ENCODE data around the gene RFFL. TPM values are rescaled to one million over a fixed set of nuclear protein-coding genes. Genes with fewer than 3 reads are reported as not detected.

RFFL gene
- total RNA-seq, 4 donors from 2014 or later: 13.2 to 18.9 (median 18.1) TPM

GRCh38 chr17:34979153-34979552, 84.4 kb downstream of the RFFL start:
- no peak for TF ChIP-seq CTCF (IDR thresholded peaks at IDR 0.05; ENCODE audit: low read depth)

- no peak for TF ChIP-seq CTCF (IDR thresholded peaks at IDR 0.05; ENCODE audit: low read depth)
Observed at GRCh38 chr17:34974794-34975785, 88.4 kb downstream of the RFFL start.

- no peak for TF ChIP-seq CTCF (IDR thresholded peaks at IDR 0.05; ENCODE audit: low read depth)
Observed at GRCh38 chr17:34974179-34974578, 89.3 kb downstream of the RFFL start.

- no peak for TF ChIP-seq CTCF (IDR thresholded peaks at IDR 0.05; ENCODE audit: low read depth)
Observed at GRCh38 chr17:34961093-34961911, 102.2 kb downstream of the RFFL start, which contains the start of the genes CCT6B and ZNF830. Gene CCT6B, minus strand, starts transcription at chr17:34961460. Its CDS starts 67 bp downstream, at chr17:34961393. Gene ZNF830, plus strand, starts transcription at chr17:34961540. Its CDS starts 27 bp downstream, at chr17:34961567.

- TF ChIP-seq CTCF (IDR thresholded peaks at IDR 0.05; ENCODE audit: low read depth): no peak
Observed at GRCh38 chr17:34958438-34958837, 105.1 kb downstream of the RFFL start.

Small RNAs within 50 kb of the gene (small RNA-seq; reads per million reads assigned to genes)
- gene AC004223.1 (not detected), gene RNU6-840P (not detected)

Other genes with a start within 250 kb of the RFFL start
- gene CCT6B, start 102.2 kb downstream of the RFFL start, total RNA-seq: 1 to 10 TPM; 3.1 to 6.2 (median 4.1) TPM
- gene ZNF830, start 102.2 kb downstream of the RFFL start, total RNA-seq: 10 to 100 TPM in 1 of 4 donors, 1 to 10 TPM in 3; 8.5 to 10.7 (median 9.6) TPM
- 10 to 100 TPM in 2 of 4 donors, 1 to 10 TPM in 2; 5.3 to 12.6 (median 9.6) TPM for gene LIG3, start 83.2 kb downstream of the RFFL start, total RNA-seq
- 10 to 100 TPM in 1 of 4 donors, 1 to 10 TPM in 3; 2.6 to 16.2 (median 7.8) TPM for gene RAD51D, start 56.2 kb upstream of the RFFL start, total RNA-seq
- not detected for gene FNDC8, start 57.9 kb upstream of the RFFL start, total RNA-seq
- 10 to 100 TPM in 3 of 4 donors, 1 to 10 TPM in 1; 5.1 to 21.9 (median 14.7) TPM for gene NLE1, start 78.6 kb upstream of the RFFL start, total RNA-seq
- gene UNC45B, start 84.1 kb upstream of the RFFL start, total RNA-seq: not detected
- gene SLC35G3, start 130.7 kb upstream of the RFFL start, total RNA-seq: not detected
- 10 to 100 TPM; 38.8 to 55.6 (median 39.2) TPM for gene SLFN5, start 179.4 kb upstream of the RFFL start, total RNA-seq

All from subcutaneous adipose tissue (tissue), 4 donors.